H9 (cell line): Measurements from ENCODE around the gene ERC2. TPM values are rescaled to one million over a fixed set of nuclear protein-coding genes. Genes with fewer than 3 reads are reported as not detected.
"Not testable (repeated sequence)": the region's sequence is repeated elsewhere in the genome, so short reads cannot be mapped to it uniquely, and the experiment has no call there.

Experiments
- DNase-seq: peaks from one replicate; pipeline ENCODE4 v3.0.0-alpha.2; 2017
- H2AFZ ChIP-seq: one replicate; pipeline ENCODE4 v1.6.1; 2013; ENCODE audit warnings: mild to moderate bottlenecking, low read length, control low read depth, moderate library complexity
- H2AK5ac ChIP-seq: 2 replicates; pipeline ENCODE4 v1.6.1; 2013; ENCODE audit warnings: low read length, control low read depth, mixed read lengths; ENCODE audit not compliant: insufficient read length
- H2BK120ac ChIP-seq: one replicate; pipeline ENCODE4 v1.6.1; 2013; ENCODE audit warnings: low read depth, mild to moderate bottlenecking, low read length, control low read depth, inconsistent platforms; ENCODE audit not compliant: poor library complexity, severe bottlenecking
- H2BK12ac ChIP-seq: 2 replicates; pipeline ENCODE4 v1.6.1; 2013; ENCODE audit warnings: low read length, control low read depth, mixed read lengths, low read depth; ENCODE audit not compliant: insufficient read length
- H2BK15ac ChIP-seq: 2 replicates; pipeline ENCODE4 v1.6.1; 2013; ENCODE audit warnings: low read depth, low read length, control low read depth
- H2BK20ac ChIP-seq: one replicate; pipeline ENCODE4 v1.6.1; 2013; ENCODE audit warnings: low read depth, mild to moderate bottlenecking, low read length, control low read depth, inconsistent platforms; ENCODE audit not compliant: poor library complexity, severe bottlenecking
- H2BK5ac ChIP-seq: 2 replicates; pipeline ENCODE4 v1.6.1; 2013; ENCODE audit warnings: low read length, control low read depth, mixed read lengths; ENCODE audit not compliant: insufficient read length
- H3K14ac ChIP-seq: 2 replicates; pipeline ENCODE4 v1.6.1; 2013; ENCODE audit warnings: low read length, control low read depth; ENCODE audit not compliant: insufficient read depth
- H3K18ac ChIP-seq: 2 replicates; pipeline ENCODE4 v1.6.1; 2013; ENCODE audit warnings: low read depth, mild to moderate bottlenecking, mixed read lengths, low read length, control low read depth; ENCODE audit not compliant: insufficient read length
- H3K23ac ChIP-seq: 2 replicates; pipeline ENCODE4 v1.6.1; 2013; ENCODE audit warnings: low read length, control low read depth, mixed read lengths, low read depth; ENCODE audit not compliant: insufficient read length
- H3K23me2 ChIP-seq: 2 replicates; pipeline ENCODE4 v1.6.1; 2013; ENCODE audit warnings: low read depth, mild to moderate bottlenecking, mixed read lengths, low read length, control low read depth; ENCODE audit not compliant: insufficient read length, poor library complexity, severe bottlenecking
- H3K27ac ChIP-seq: 2 replicates; pipeline ENCODE4 v1.5.1; 2013; ENCODE audit warnings: low read length, control low read depth, mixed read lengths, low read depth; ENCODE audit not compliant: insufficient read length
- H3K27me3 ChIP-seq: 2 replicates; pipeline ENCODE4 v1.6.1; 2013; ENCODE audit warnings: low read length, control low read depth, inconsistent platforms; ENCODE audit not compliant: insufficient read depth
- H3K4ac ChIP-seq: 2 replicates; pipeline ENCODE4 v1.6.1; 2013; ENCODE audit warnings: low read depth, mild to moderate bottlenecking, control low read depth, inconsistent platforms, low read length, moderate library complexity
- H3K4me1 ChIP-seq: 2 replicates; pipeline ENCODE4 v1.6.1; 2013; ENCODE audit warnings: low read length, control low read depth, inconsistent platforms; ENCODE audit not compliant: insufficient read depth
- H3K4me2 ChIP-seq: 2 replicates; pipeline ENCODE4 v1.6.1; 2013; ENCODE audit warnings: low read length, control low read depth, mixed read lengths; ENCODE audit not compliant: insufficient read length, insufficient read depth
- H3K56ac ChIP-seq: 2 replicates; pipeline ENCODE4 v1.6.1; 2013; ENCODE audit warnings: low read depth, mild to moderate bottlenecking, mixed read lengths, low read length, control low read depth; ENCODE audit not compliant: insufficient read length
- H3K79me1 ChIP-seq: 2 replicates; pipeline ENCODE4 v1.6.1; 2013; ENCODE audit warnings: low read depth, mild to moderate bottlenecking, moderate library complexity, low read length, control low read depth, inconsistent platforms; ENCODE audit not compliant: insufficient read depth, poor library complexity, severe bottlenecking
- H3K79me2 ChIP-seq: 2 replicates; pipeline ENCODE4 v1.6.1; 2013; ENCODE audit warnings: low read length, control low read depth, inconsistent platforms; ENCODE audit not compliant: insufficient read depth
- H3K9ac ChIP-seq: 2 replicates; pipeline ENCODE4 v1.6.1; 2013; ENCODE audit warnings: low read length, control low read depth, mixed read lengths; ENCODE audit not compliant: insufficient read length; ENCODE audit errors: extremely low read depth
- H3K9me3 ChIP-seq: one replicate; pipeline ENCODE4 v1.6.1; 2013; ENCODE audit warnings: low read depth, low read length, inconsistent platforms; ENCODE audit not compliant: control insufficient read depth
- H3T11ph ChIP-seq: one replicate; pipeline ENCODE4 v1.6.1; 2013; ENCODE audit warnings: mild to moderate bottlenecking, low read length, control low read depth, inconsistent platforms
- H4K20me1 ChIP-seq: one replicate; pipeline ENCODE4 v1.6.1; 2013; ENCODE audit not compliant: control insufficient read depth, insufficient read length, insufficient read depth
- H4K5ac ChIP-seq: 2 replicates; pipeline ENCODE4 v1.6.1; 2013; ENCODE audit warnings: low read depth, mild to moderate bottlenecking, mixed read lengths, low read length, control low read depth; ENCODE audit not compliant: insufficient read length
- H4K8ac ChIP-seq: replicated peaks from 2 replicates; pipeline ENCODE4 v1.6.1; 2013; ENCODE audit warnings: low read length, control low read depth, mixed read lengths, low read depth; ENCODE audit not compliant: insufficient read length
- H4K91ac ChIP-seq: 2 replicates; pipeline ENCODE4 v1.6.1; 2013; ENCODE audit warnings: low read depth, mild to moderate bottlenecking, moderate library complexity, mixed read lengths, low read length, control low read depth; ENCODE audit not compliant: insufficient read length
- H3K27ac Mint-ChIP-seq, 3 experiments: 2 replicates in 2 of 3; 3 replicates in 1 of 3; pipeline ENCODE4 v1.8.0; 2020 to 2021; ENCODE audit warnings: mixed read lengths in 3 of 3, mild to moderate bottlenecking in 1 of 3, moderate library complexity in 1 of 3
- H3K27me3 Mint-ChIP-seq: 2 replicates; pipeline ENCODE4 v1.8.0; 2021; ENCODE audit warnings: low read depth, mild to moderate bottlenecking, moderate library complexity, mixed read lengths
- H3K36me3 Mint-ChIP-seq, 3 experiments: 2 replicates in 2 of 3; 3 replicates in 1 of 3; pipeline ENCODE4 v1.8.0; 2020 to 2021; ENCODE audit warnings: low read depth in 3 of 3, mixed read lengths in 3 of 3; ENCODE audit not compliant: insufficient read depth in 1 of 3
- H3K4me1 Mint-ChIP-seq, 2 experiments: 2 replicates each; pipeline ENCODE4 v1.8.0; 2020; ENCODE audit warnings: mixed read lengths in 2 of 2
- H3K4me3 Mint-ChIP-seq, 2 experiments: 2 replicates in 1 of 2; 3 replicates in 1 of 2; pipeline ENCODE4 v1.8.0; 2020 to 2021; ENCODE audit warnings: mild to moderate bottlenecking in 2 of 2, mixed read lengths in 2 of 2, moderate library complexity in 1 of 2
- H3K9me3 Mint-ChIP-seq, 2 experiments: 2 replicates in 1 of 2; 3 replicates in 1 of 2; pipeline ENCODE4 v1.8.0; 2020; ENCODE audit warnings: mild to moderate bottlenecking in 2 of 2, mixed read lengths in 2 of 2, moderate library complexity in 1 of 2
- CTCF ChIP-seq: fragments of 200-600 bp; sonication (generic); conservative IDR thresholded peaks from 3 replicates; pipeline ENCODE4 v1.8.0; 2021; ENCODE audit warnings: antibody characterized with exemption, mild to moderate bottlenecking
- WGBS: extraction: QIAGEN DNeasy Blood & Tissue Kit; methylation state at CpG from one replicate; pipeline ENCODE4 v1.1.7; 2013; ENCODE audit warnings: missing lambda C conversion rate, low lambda C conversion rate, mixed read lengths; ENCODE audit not compliant: insufficient read length; ENCODE audit errors: extremely low coverage; 5-methylcytosine and 5-hydroxymethylcytosine counted together
- total RNA-seq: library from RNA; stranded (reverse); gene quantifications from 2 replicates; pipeline ENCODE4 v1.2.1, GENCODE V29; 2021

Gene ERC2
- total RNA-seq, 1 experiment from 2014 or later = 15.4 TPM

GRCh38 chr3:56069766-56070165 lies 398.5 kb downstream of the ERC2 start:
- Mint-ChIP-seq H3K4me3 (no peak overlapping the region), H3K4me1 (no peaks in the 10 kb centered on the region), H3K27me3 (no peaks in the 10 kb centered on the region), H3K27ac (no peak overlapping the region), H3K36me3 (peaks cover 0 to 23% (median 9%) of the 10 kb centered on the region in 3 experiments), H3K9me3 (peaks cover 5 to 8% of the 10 kb centered on the region in 2 experiments; a peak in 4 of 5 replicates)
- Histone ChIP-seq H4K91ac (no peak overlapping the region), H3K18ac (no peak overlapping the region), H3K4me2 (no peak overlapping the region), H3K23me2 (peaks cover 2% of the 10 kb centered on the region), H2BK12ac (no peak overlapping the region), H4K20me1 (no peaks in the 10 kb centered on the region), H3T11ph (no peak overlapping the region), H3K56ac (no peak overlapping the region), H2BK5ac (no peak overlapping the region), H2AK5ac (no peak overlapping the region), H3K27me3 (no peaks in the 10 kb centered on the region), H3K23ac (no peak overlapping the region), H3K9me3 (no peaks in the 10 kb centered on the region), H2BK20ac (no peak overlapping the region), H2BK120ac (no peak overlapping the region), H2BK15ac (no peak overlapping the region), H3K79me1 (no peaks in the 10 kb centered on the region), H2AFZ (no peak overlapping the region), H3K14ac (no peak overlapping the region), H3K4ac (no peak overlapping the region), H3K79me2 (no peaks in the 10 kb centered on the region), H4K8ac (no peak overlapping the region), H3K27ac (no peak overlapping the region), H4K5ac (no peak overlapping the region), H3K4me1 (no peaks in the 10 kb centered on the region), H3K9ac (no peak overlapping the region)
- no peak for TF ChIP-seq CTCF
- no peak for DNase-seq

- H3K9me3 ChIP-seq, H2BK5ac ChIP-seq, H3K18ac ChIP-seq, DNase-seq, H2BK120ac ChIP-seq, H3K27me3 ChIP-seq, H3K79me1 ChIP-seq, H3K23me2 ChIP-seq, H4K91ac ChIP-seq, H3K56ac ChIP-seq, H3K23ac ChIP-seq, H2BK15ac ChIP-seq, H3K4me1 Mint-ChIP-seq, H3K9ac ChIP-seq, H3K79me2 ChIP-seq, H4K8ac ChIP-seq, H3K4me1 ChIP-seq, H3K14ac ChIP-seq, H3T11ph ChIP-seq, H3K9me3 Mint-ChIP-seq, H3K4me2 ChIP-seq, H2AK5ac ChIP-seq, H2BK20ac ChIP-seq, H4K5ac ChIP-seq, H2AFZ ChIP-seq, H3K27ac Mint-ChIP-seq, H3K4me3 Mint-ChIP-seq, H3K4ac ChIP-seq, H3K27ac ChIP-seq, H2BK12ac ChIP-seq, H4K20me1 ChIP-seq, H3K27me3 Mint-ChIP-seq: not testable (repeated sequence)
- H3K36me3 Mint-ChIP-seq = peaks cover 0 to 23% (median 9%) of the 10 kb centered on the region in 3 experiments
- no CpG with 5 or more reads among the region's 1 CpG for WGBS
Measured at GRCh38 chr3:56066405-56066804, 401.9 kb downstream of the ERC2 start.
